IgD-negative memory B cell (primary cell): ENCODE measurements around the gene ZBTB46. TPM values are rescaled to one million over a fixed set of nuclear protein-coding genes. Genes with fewer than 3 reads are reported as not detected.

Experiments
- H3K27ac Mint-ChIP-seq, 3 donors: one replicate each; pipeline ENCODE4 v1.8.0; 2020 to 2022; ENCODE audit warnings: mild to moderate bottlenecking in 3 of 3, mixed read lengths in 3 of 3, moderate library complexity in 1 of 3
- H3K27me3 Mint-ChIP-seq: one replicate; pipeline ENCODE4 v1.8.0; 2021; ENCODE audit warnings: mixed read lengths
- H3K36me3 Mint-ChIP-seq: one replicate; pipeline ENCODE4 v1.8.0; 2020; ENCODE audit warnings: mild to moderate bottlenecking, mixed read lengths
- H3K4me1 Mint-ChIP-seq, 3 donors: one replicate each; pipeline ENCODE4 v1.8.0; 2020 to 2022; ENCODE audit warnings: mixed read lengths in 3 of 3, mild to moderate bottlenecking in 1 of 3
- H3K4me3 Mint-ChIP-seq, 4 donors: one replicate each; pipeline ENCODE4 v1.8.0; 2020 to 2022; ENCODE audit warnings: mild to moderate bottlenecking in 4 of 4, mixed read lengths in 4 of 4, moderate library complexity in 3 of 4
- H3K9me3 Mint-ChIP-seq, 3 donors: one replicate each; pipeline ENCODE4 v1.8.0; 2020 to 2021; ENCODE audit warnings: mixed read lengths in 3 of 3, mild to moderate bottlenecking in 1 of 3
- polyA plus RNA-seq: library from polyadenylated mRNA; unstranded; fragments of 300-500 nt; fragmentation: Illumina TruSeq; gene quantifications from one replicate; pipeline ENCODE4 v1.2.3, GENCODE V29; 2021

The ZBTB46 gene
- polyA plus RNA-seq, 1 donor from 2014 or later: 0.04 TPM

- Mint-ChIP-seq H3K27ac (peak overlapping the region in 1 of 3 donors; percentile 53), H3K27me3 (no peaks in the 10 kb centered on the region), H3K4me3 (no peak overlapping the region), H3K4me1 (peaks cover 0 to 2% (median 0%) of the 10 kb centered on the region in 3 donors), H3K36me3 (no peaks in the 10 kb centered on the region), H3K9me3 (no peaks in the 10 kb centered on the region)
These were observed 131.4 kb downstream of the ZBTB46 start for GRCh38 chr20:63699466-63700198.

DNA sequence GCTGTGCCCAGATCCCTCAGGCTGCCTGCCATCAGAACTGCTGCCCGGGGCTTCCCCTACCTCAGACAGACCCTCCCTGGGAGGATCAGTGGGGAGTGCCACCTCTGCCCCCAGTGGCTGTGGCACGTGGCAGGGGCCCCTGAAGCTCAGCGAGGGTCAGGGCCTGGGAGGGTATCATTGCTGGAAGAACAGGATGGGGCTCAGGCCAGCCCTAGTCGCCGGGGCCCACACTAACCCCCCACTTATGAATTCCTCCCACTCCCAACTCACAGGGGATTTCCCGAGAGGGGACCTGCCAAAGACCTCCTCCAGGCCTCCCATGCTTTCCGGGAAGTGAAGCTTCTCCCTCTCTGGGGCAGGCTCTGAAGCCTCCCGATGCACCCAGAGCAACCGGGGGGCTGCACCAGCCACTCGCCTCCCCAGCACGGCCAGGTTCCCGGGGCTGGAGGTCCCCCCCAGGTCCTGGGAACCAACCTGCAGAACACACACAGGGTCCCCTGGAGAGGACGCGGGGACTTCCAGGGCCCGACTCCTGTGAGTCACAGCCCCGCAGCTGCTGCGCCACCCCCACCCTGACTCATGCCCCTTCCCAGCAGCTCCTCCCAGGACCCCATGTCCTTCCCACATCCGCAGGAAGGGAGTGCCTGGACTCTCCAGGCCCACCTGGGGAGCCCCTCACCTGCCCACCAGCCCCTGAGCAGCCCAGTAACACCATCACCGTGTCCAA is 132.2 kb downstream of the ZBTB46 start:
- H3K27ac Mint-ChIP-seq: peak overlapping the region in 1 of 3 donors; percentile 53
- peaks cover 0 to 2% (median 0%) of the 10 kb centered on the region in 3 donors for H3K4me1 Mint-ChIP-seq
- no peaks in the 10 kb centered on the region for H3K36me3 Mint-ChIP-seq
- no peak overlapping the region for H3K4me3 Mint-ChIP-seq
- H3K27me3 Mint-ChIP-seq: no peaks in the 10 kb centered on the region
- no peaks in the 10 kb centered on the region for H3K9me3 Mint-ChIP-seq

DNA sequence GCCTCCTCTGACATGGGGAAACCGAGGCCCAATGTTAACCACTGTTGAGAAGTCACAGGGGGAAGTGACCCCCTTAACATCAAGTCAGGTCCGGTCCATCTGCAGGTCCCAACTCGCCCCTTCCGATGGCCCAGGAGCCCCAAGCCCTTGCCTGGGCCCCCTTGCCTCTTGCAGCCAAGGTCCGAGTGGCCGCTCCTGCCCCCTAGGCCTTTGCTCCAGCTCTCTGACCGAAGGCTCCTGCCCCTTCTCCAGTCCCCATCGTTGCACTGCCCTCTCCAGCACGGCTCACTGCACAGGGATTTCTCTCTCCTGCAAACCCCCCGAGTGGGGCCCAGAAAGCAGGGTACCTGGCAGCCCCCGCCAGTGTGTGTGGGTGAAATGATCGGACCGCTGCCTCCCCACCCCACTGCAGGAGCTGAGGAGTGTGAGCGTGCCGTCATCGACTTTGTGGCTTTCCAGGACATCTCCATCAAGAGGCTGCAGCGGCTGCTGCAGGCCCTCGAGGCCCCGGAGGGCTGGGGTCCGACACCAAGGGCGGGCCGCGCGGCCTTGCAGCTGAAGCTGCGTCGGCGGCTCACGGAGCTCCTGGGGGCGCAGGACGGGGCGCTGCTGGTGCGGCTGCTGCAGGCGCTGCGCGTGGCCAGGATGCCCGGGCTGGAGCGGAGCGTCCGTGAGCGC is 133.1 kb downstream of the ZBTB46 start:
- H3K4me3 Mint-ChIP-seq: no peak overlapping the region

DNA sequence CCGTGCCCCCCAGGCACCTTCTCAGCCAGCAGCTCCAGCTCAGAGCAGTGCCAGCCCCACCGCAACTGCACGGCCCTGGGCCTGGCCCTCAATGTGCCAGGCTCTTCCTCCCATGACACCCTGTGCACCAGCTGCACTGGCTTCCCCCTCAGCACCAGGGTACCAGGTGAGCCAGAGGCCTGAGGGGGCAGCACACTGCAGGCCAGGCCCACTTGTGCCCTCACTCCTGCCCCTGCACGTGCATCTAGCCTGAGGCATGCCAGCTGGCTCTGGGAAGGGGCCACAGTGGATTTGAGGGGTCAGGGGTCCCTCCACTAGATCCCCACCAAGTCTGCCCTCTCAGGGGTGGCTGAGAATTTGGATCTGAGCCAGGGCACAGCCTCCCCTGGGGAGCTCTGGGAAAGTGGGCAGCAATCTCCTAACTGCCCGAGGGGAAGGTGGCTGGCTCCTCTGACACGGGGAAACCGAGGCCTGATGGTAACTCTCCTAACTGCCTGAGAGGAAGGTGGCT is 133.7 kb downstream of the ZBTB46 start:
- no peaks in the 10 kb centered on the region for H3K27me3 Mint-ChIP-seq
- no peaks in the 10 kb centered on the region for H3K36me3 Mint-ChIP-seq
- H3K4me1 Mint-ChIP-seq: peaks cover 0 to 2% (median 0%) of the 10 kb centered on the region in 3 donors
- no peak overlapping the region for H3K27ac Mint-ChIP-seq
- H3K4me3 Mint-ChIP-seq: peak overlapping the region in 1 of 4 donors; percentile 74
- H3K9me3 Mint-ChIP-seq: no peaks in the 10 kb centered on the region

More for the DNA sequence above, 133.1 kb downstream of the ZBTB46 start:
- Mint-ChIP-seq H3K36me3 (no peaks in the 10 kb centered on the region), H3K27ac (peak overlapping the region in 1 of 3 donors; percentile 63), H3K27me3 (no peaks in the 10 kb centered on the region), H3K4me1 (peaks cover 0 to 2% (median 0%) of the 10 kb centered on the region in 3 donors), H3K9me3 (no peaks in the 10 kb centered on the region)

- H3K27me3 Mint-ChIP-seq: no peaks in the 10 kb centered on the region
- H3K36me3 Mint-ChIP-seq: no peaks in the 10 kb centered on the region
- H3K4me3 Mint-ChIP-seq: peak within 1 kb of the TSS in 1 of 4 donors; percentile 74
- H3K9me3 Mint-ChIP-seq: no peaks in the 10 kb centered on the region
- peaks cover 0 to 2% (median 0%) of the 10 kb centered on the region in 3 donors for H3K4me1 Mint-ChIP-seq
- H3K27ac Mint-ChIP-seq: no peak within 1 kb of the TSS
These were observed 134.3 kb downstream of the ZBTB46 start, which contains the start of gene TNFRSF6B for GRCh38 chr20:63696628-63697356. Gene TNFRSF6B (plus strand): TSS chr20:63696652. CDS start chr20:63696768, 116 bp downstream.

DNA sequence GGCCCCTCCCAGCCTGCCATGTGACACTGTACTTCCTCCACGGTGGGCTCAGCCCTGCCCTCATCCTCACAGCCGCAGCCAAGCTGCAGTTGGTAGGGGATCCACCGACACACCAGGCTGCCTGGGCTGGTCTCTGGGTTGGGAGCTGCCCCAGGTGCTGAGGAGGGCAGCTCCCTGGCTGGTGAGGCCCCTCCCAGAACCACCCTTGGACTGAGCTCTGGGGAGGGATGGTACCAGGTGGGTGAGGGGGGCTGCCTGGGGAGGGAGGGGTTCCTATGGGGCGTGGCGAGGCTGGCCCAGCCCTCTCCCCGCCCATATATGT is 134.8 kb downstream of the ZBTB46 start:
- Mint-ChIP-seq H3K27me3 (no peaks in the 10 kb centered on the region), H3K4me3 (no peak overlapping the region), H3K9me3 (no peaks in the 10 kb centered on the region), H3K27ac (no peak overlapping the region), H3K4me1 (peaks cover 0 to 4% (median 0%) of the 10 kb centered on the region in 3 donors), H3K36me3 (no peaks in the 10 kb centered on the region)

DNA sequence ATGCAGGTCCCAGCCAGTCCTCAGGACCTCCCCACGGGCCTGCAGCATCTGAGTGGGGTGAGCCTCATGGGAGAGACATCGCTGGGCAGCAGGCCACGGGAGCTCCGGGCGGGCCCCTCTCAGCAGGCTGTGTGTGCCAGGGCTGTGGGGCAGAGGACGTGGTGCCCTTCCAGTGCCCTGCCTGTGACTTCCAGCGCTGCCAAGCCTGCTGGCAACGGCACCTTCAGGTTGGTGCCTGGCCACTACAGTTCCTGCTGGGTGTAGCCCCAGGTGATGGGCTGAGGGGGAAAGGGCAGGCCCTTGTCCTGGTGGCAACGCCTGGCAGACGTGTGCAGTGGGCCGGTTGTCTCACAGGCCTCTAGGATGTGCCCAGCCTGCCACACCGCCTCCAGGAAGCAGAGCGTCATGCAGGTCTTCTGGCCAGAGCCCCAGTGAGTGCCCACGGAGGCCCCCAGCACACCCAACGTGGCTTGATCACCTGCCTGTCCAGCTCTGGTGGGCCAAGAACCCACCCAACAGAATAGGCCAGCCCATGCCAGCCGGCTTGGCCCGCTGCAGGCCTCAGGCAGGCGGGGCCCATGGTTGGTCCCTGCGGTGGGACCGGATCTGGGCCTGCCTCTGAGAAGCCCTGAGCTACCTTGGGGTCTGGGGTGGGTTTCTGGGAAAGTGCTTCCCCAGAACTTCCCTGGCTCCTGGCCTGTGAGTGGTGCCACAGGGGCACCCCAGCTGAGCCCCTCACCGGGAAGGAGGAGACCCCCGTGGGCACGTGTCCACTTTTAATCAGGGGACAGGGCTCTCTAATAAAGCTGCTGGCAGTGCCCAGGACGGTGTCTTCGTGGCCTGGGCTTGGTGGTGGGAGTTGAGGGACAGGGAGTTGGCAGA is 135.4 kb downstream of the ZBTB46 start:
- no peak overlapping the region for H3K27ac Mint-ChIP-seq
- no peaks in the 10 kb centered on the region for H3K9me3 Mint-ChIP-seq
- H3K27me3 Mint-ChIP-seq: no peaks in the 10 kb centered on the region
- H3K4me1 Mint-ChIP-seq: peaks cover 0 to 4% (median 0%) of the 10 kb centered on the region in 3 donors
- no peaks in the 10 kb centered on the region for H3K36me3 Mint-ChIP-seq
- no peak overlapping the region for H3K4me3 Mint-ChIP-seq

GRCh38 chr20:63694584-63695423 is 136.3 kb downstream of the ZBTB46 start:
- no peaks in the 10 kb centered on the region for H3K27me3 Mint-ChIP-seq
- H3K27ac Mint-ChIP-seq: no peak overlapping the region
- no peaks in the 10 kb centered on the region for H3K36me3 Mint-ChIP-seq
- H3K9me3 Mint-ChIP-seq: no peaks in the 10 kb centered on the region
- peaks cover 0 to 4% (median 0%) of the 10 kb centered on the region in 3 donors for H3K4me1 Mint-ChIP-seq
- no peak overlapping the region for H3K4me3 Mint-ChIP-seq

- H3K27ac Mint-ChIP-seq: no peak overlapping the region
- H3K4me1 Mint-ChIP-seq: peaks cover 0 to 4% (median 0%) of the 10 kb centered on the region in 3 donors
- H3K27me3 Mint-ChIP-seq: no peaks in the 10 kb centered on the region
- peak overlapping the region in 1 of 4 donors; percentile 8 for H3K4me3 Mint-ChIP-seq
- no peaks in the 10 kb centered on the region for H3K9me3 Mint-ChIP-seq
- H3K36me3 Mint-ChIP-seq: no peaks in the 10 kb centered on the region
These were observed 137.1 kb downstream of the ZBTB46 start for GRCh38 chr20:63693733-63694583.

Other genes with a start within 250 kb of the ZBTB46 start
- gene GMEB2, start 204.2 kb downstream of the ZBTB46 start, polyA plus RNA-seq: 10.6 TPM
- gene STMN3, start 177.8 kb downstream of the ZBTB46 start, polyA plus RNA-seq: 2.7 TPM
- 2.6 TPM for gene RTEL1, start 173.0 kb downstream of the ZBTB46 start, polyA plus RNA-seq
- not detected for gene TNFRSF6B, start 134.6 kb downstream of the ZBTB46 start, polyA plus RNA-seq
- 64.3 TPM for gene ARFRP1, start 123.3 kb downstream of the ZBTB46 start, polyA plus RNA-seq
- 59.4 TPM for gene ZGPAT, start 123.2 kb downstream of the ZBTB46 start, polyA plus RNA-seq
- gene LIME1, start 94.6 kb downstream of the ZBTB46 start, polyA plus RNA-seq: 81.2 TPM
- 2.0 TPM for gene SLC2A4RG, start 91.5 kb downstream of the ZBTB46 start, polyA plus RNA-seq
- 0.19 TPM for gene ABHD16B, start 30.2 kb upstream of the ZBTB46 start, polyA plus RNA-seq
- 80.4 TPM for gene TPD52L2, start 34.0 kb upstream of the ZBTB46 start, polyA plus RNA-seq
- 5.2 TPM for gene DNAJC5, start 63.9 kb upstream of the ZBTB46 start, polyA plus RNA-seq
- gene UCKL1, start 125.2 kb upstream of the ZBTB46 start, polyA plus RNA-seq: 67.9 TPM
- gene ZNF512B, start 138.7 kb upstream of the ZBTB46 start, polyA plus RNA-seq: 0.30 TPM
- gene SAMD10, start 148.4 kb upstream of the ZBTB46 start, polyA plus RNA-seq: 9.5 TPM
- 106 TPM for gene PRPF6, start 149.9 kb upstream of the ZBTB46 start, polyA plus RNA-seq
- not detected for gene C20orf204, start 204.9 kb upstream of the ZBTB46 start, polyA plus RNA-seq
- not detected for gene SOX18, start 218.4 kb upstream of the ZBTB46 start, polyA plus RNA-seq
- gene TCEA2, start 231.9 kb upstream of the ZBTB46 start, polyA plus RNA-seq: 41.3 TPM
- gene RGS19, start 248.3 kb upstream of the ZBTB46 start, polyA plus RNA-seq: 202 TPM
- 3.7 TPM for gene OPRL1, start 248.8 kb upstream of the ZBTB46 start, polyA plus RNA-seq